Activated CD8-positive, alpha-beta T cell treated with anti-CD3 and anti-CD28 coated beads for 36 hours (primary cell): Measurements from ENCODE around the gene CDC23. TPM values are rescaled to one million over a fixed set of nuclear protein-coding genes. Genes with fewer than 3 reads are reported as not detected.
"Not testable (repeated sequence)": the region's sequence is repeated elsewhere in the genome, so short reads cannot be mapped to it uniquely, and the experiment has no call there.

Source experiments
- ATAC-seq: fragments of 200-7000 bp; cut with Tn5 transposase; one replicate; pipeline ENCODE4 v1.10.0; 2021; ENCODE audit warnings: mild to moderate bottlenecking, moderate library complexity
- CTCF ChIA-PET: fragments of 350-600 bp; sonication (Branson Sonifier 250); formaldehyde crosslinking; loops from one replicate; lab custom pipeline; 2021; ENCODE audit warnings: antibody characterized with exemption; lab: Charles Lee
- POLR2A ChIA-PET: fragments of 350-600 bp; sonication (Branson Sonifier 250); formaldehyde crosslinking; loops from one replicate; lab custom pipeline; 2021; ENCODE audit warnings: antibody characterized with exemption; lab: Charles Lee
- DNase-seq: peaks from one replicate; pipeline ENCODE4 v3.0.0-alpha.2; 2020
- H3K27ac Mint-ChIP-seq: one replicate; pipeline ENCODE4 v1.8.0; 2021; ENCODE audit warnings: mild to moderate bottlenecking, mixed read lengths
- H3K27me3 Mint-ChIP-seq: one replicate; pipeline ENCODE4 v1.8.0; 2021; ENCODE audit warnings: mixed read lengths
- H3K36me3 Mint-ChIP-seq: one replicate; pipeline ENCODE4 v1.8.0; 2021; ENCODE audit warnings: low read depth, mixed read lengths
- H3K4me1 Mint-ChIP-seq: one replicate; pipeline ENCODE4 v1.8.0; 2021; ENCODE audit warnings: low read depth, mixed read lengths
- H3K4me3 Mint-ChIP-seq: one replicate; pipeline ENCODE4 v1.8.0; 2021; ENCODE audit warnings: mild to moderate bottlenecking, moderate library complexity, mixed read lengths
- H3K9me3 Mint-ChIP-seq: one replicate; pipeline ENCODE4 v1.8.0; 2021; ENCODE audit warnings: mixed read lengths
- CTCF ChIP-seq: fragments of 200-600 bp; IDR thresholded peaks from one replicate; pipeline ENCODE4 v1.8.0; 2022; ENCODE audit warnings: antibody characterized with exemption, mild to moderate bottlenecking
- intact Hi-C: fragments of 100-400 bp; cut with micrococcal nuclease; formaldehyde crosslinking; loops from one replicate; pipeline ENCODE4 v1.10.0; 2022
- total RNA-seq, 2 experiments: library from RNA; stranded (reverse); gene quantifications; one replicate each; pipeline ENCODE4 v1.2.3, GENCODE V29; 2021

Gene CDC23
- total RNA-seq: 10 to 100 TPM; 40.4 to 43.8 TPM

GRCh38 chr5:138213161-138214029 lies at the start of gene CDC23:
Gene CDC23, minus strand, starts transcription at chr5:138213323. Its CDS starts 11 bp downstream, at chr5:138213312.
- H3K36me3 Mint-ChIP-seq: peaks cover 10% of the 10 kb centered on the region
- POLR2A ChIA-PET: interaction anchor here (0.8 to 1.5 kb wide), 9 partner anchors 12 to 140 kb away, joined by 3 to 5 read pairs (median 3); no protein-coding TSS in a partner anchor
- intact Hi-C loops: loop anchor here (10.0 kb wide), 1 partner anchor 121 kb away; the partner anchor contains the start of genes CDC25C and FAM53C

GRCh38 chr5:138258704-138259292 lies 45.7 kb upstream of the CDC23 start:
- H3K27ac Mint-ChIP-seq: no peak overlapping the region
- intact Hi-C loops: no loop called here
- no peak overlapping the region for H3K4me3 Mint-ChIP-seq
- no peaks in the 10 kb centered on the region for H3K36me3 Mint-ChIP-seq
- no peaks in the 10 kb centered on the region for H3K9me3 Mint-ChIP-seq
- no peaks in the 10 kb centered on the region for H3K27me3 Mint-ChIP-seq
- CTCF ChIA-PET: interaction anchor here (1.2 kb wide), 1 partner anchor 24 kb away, joined by 4 read pairs; no protein-coding TSS in a partner anchor
- DNase-seq: no peak
- H3K4me1 Mint-ChIP-seq: peaks cover 3% of the 10 kb centered on the region
- no peak for ATAC-seq
- POLR2A ChIA-PET: no interaction called here
- no peak for TF ChIP-seq CTCF

More at GRCh38 chr5:138213161-138214029, at the start of gene CDC23:
- Mint-ChIP-seq H3K27ac (peak within 1 kb of the TSS; percentile 98), H3K4me1 (peaks cover 16% of the 10 kb centered on the region), H3K4me3 (peak within 1 kb of the TSS; percentile 94), H3K27me3 (no peaks in the 10 kb centered on the region), H3K9me3 (no peaks in the 10 kb centered on the region)
- CTCF ChIA-PET: interaction anchor here (1.0 to 4.4 kb wide), 6 partner anchors 9 to 290 kb away, joined by 3 to 36 read pairs (median 4); partner anchors contain the start of genes CDC25C and KDM3B
- DNase-seq (peak; percentile 95), ATAC-seq (peak; percentile 97)
- no peak for TF ChIP-seq CTCF

GRCh38 chr5:138257583-138257982 lies 44.5 kb upstream of the CDC23 start:
- ChIA-PET CTCF (no interaction called here), POLR2A (no interaction called here)
- Mint-ChIP-seq H3K36me3 (no peaks in the 10 kb centered on the region), H3K27ac (no peak overlapping the region), H3K4me3 (no peak overlapping the region), H3K27me3 (no peaks in the 10 kb centered on the region), H3K9me3 (no peaks in the 10 kb centered on the region), H3K4me1 (no peaks in the 10 kb centered on the region)
- intact Hi-C loops: no loop called here
- TF ChIP-seq CTCF: no peak
- no peak for ATAC-seq
- no peak for DNase-seq

GRCh38 chr5:138252944-138253343 lies 39.8 kb upstream of the CDC23 start:
- intact Hi-C loops: no loop called here
- no peaks in the 10 kb centered on the region for H3K27me3 Mint-ChIP-seq
- no peak for TF ChIP-seq CTCF
- no peak overlapping the region for H3K27ac Mint-ChIP-seq
- POLR2A ChIA-PET: no interaction called here
- CTCF ChIA-PET: no interaction called here
- no peak overlapping the region for H3K4me3 Mint-ChIP-seq
- no peaks in the 10 kb centered on the region for H3K4me1 Mint-ChIP-seq
- no peaks in the 10 kb centered on the region for H3K9me3 Mint-ChIP-seq
- no peak for ATAC-seq
- no peaks in the 10 kb centered on the region for H3K36me3 Mint-ChIP-seq
- DNase-seq: no peak

GRCh38 chr5:138247800-138248199 lies 34.7 kb upstream of the CDC23 start:
- H3K27me3 Mint-ChIP-seq: peaks cover 12% of the 10 kb centered on the region
- H3K9me3 Mint-ChIP-seq, POLR2A ChIA-PET, H3K4me3 Mint-ChIP-seq, H3K4me1 Mint-ChIP-seq, DNase-seq, H3K36me3 Mint-ChIP-seq, ATAC-seq, H3K27ac Mint-ChIP-seq, intact Hi-C loops: not testable (repeated sequence)
- CTCF ChIA-PET: interaction anchor here (1.0 kb wide), 1 partner anchor 24 kb away, joined by 3 read pairs; no protein-coding TSS in a partner anchor
